ENCODE data around the gene CEP135. TPM values are rescaled to one million over a fixed set of nuclear protein-coding genes. Genes with fewer than 3 reads are reported as not detected.

Gene CEP135
- total RNA-seq, 1 experiment from 2014 or later: 13.9 TPM

GRCh38 chr4:55906989-55907388 lies 41.8 kb upstream of the CEP135 start:
- Histone ChIP-seq H3K27ac (ENCODE audit: insufficient read length, low read depth, low read length) (no peak overlapping the region), H3K27me3 (ENCODE audit: insufficient read depth, low read length) (no peaks in the 10 kb centered on the region), H3K4ac (ENCODE audit: low read depth, low read length) (no peak overlapping the region), H4K8ac (replicated peaks; ENCODE audit: insufficient read length, low read depth, low read length) (no peak overlapping the region), H4K5ac (ENCODE audit: insufficient read length, low read depth, low read length) (no peak overlapping the region), H3K56ac (ENCODE audit: insufficient read length, low read depth, low read length) (no peak overlapping the region), H3K18ac (ENCODE audit: insufficient read length, low read depth, low read length) (no peak overlapping the region), H2BK120ac (ENCODE audit: low read depth, low read length, poor library complexity, severe bottlenecking) (no peak overlapping the region), H3K23ac (ENCODE audit: insufficient read length, low read depth, low read length) (no peak overlapping the region), H4K91ac (ENCODE audit: insufficient read length, low read depth, low read length) (no peak overlapping the region), H3K9ac (ENCODE audit: extremely low read depth, insufficient read length, low read length) (no peak overlapping the region), H3T11ph (ENCODE audit: low read length) (no peak overlapping the region), H3K79me2 (ENCODE audit: insufficient read depth, low read length) (no peaks in the 10 kb centered on the region), H2BK15ac (ENCODE audit: low read depth, low read length) (no peak overlapping the region), H3K9me3 (ENCODE audit: control insufficient read depth, low read depth, low read length) (no peaks in the 10 kb centered on the region), H4K20me1 (ENCODE audit: control insufficient read depth, insufficient read depth, insufficient read length) (no peaks in the 10 kb centered on the region), H3K4me2 (ENCODE audit: insufficient read depth, insufficient read length, low read length) (no peak overlapping the region), H3K4me1 (ENCODE audit: insufficient read depth, low read length) (no peaks in the 10 kb centered on the region), H3K23me2 (ENCODE audit: insufficient read length, low read depth, low read length, poor library complexity, severe bottlenecking) (no peaks in the 10 kb centered on the region), H2BK20ac (ENCODE audit: low read depth, low read length, poor library complexity, severe bottlenecking) (no peak overlapping the region), H3K14ac (ENCODE audit: insufficient read depth, low read length) (no peak overlapping the region), H2AK5ac (ENCODE audit: insufficient read length, low read length) (no peak overlapping the region), H2BK12ac (ENCODE audit: insufficient read length, low read depth, low read length) (no peak overlapping the region), H2BK5ac (ENCODE audit: insufficient read length, low read length) (no peak overlapping the region), H2AFZ (ENCODE audit: low read length) (no peak overlapping the region), H3K79me1 (ENCODE audit: insufficient read depth, low read depth, low read length, poor library complexity, severe bottlenecking) (no peaks in the 10 kb centered on the region)
- Mint-ChIP-seq H3K9me3 (no peaks in the 10 kb centered on the region), H3K4me3 (no peak overlapping the region), H3K36me3 (ENCODE audit: insufficient read depth in 1 of 3, low read depth in 3 of 3) (peaks cover 0 to 5% (median 0%) of the 10 kb centered on the region in 3 experiments; a peak in 3 of 7 replicates), H3K4me1 (no peaks in the 10 kb centered on the region), H3K27ac (no peak overlapping the region), H3K27me3 (ENCODE audit: low read depth) (no peaks in the 10 kb centered on the region)
- no peak for DNase-seq
- no CpG with 5 or more reads among the region's 3 CpGs for WGBS (ENCODE audit: extremely low coverage, insufficient read length, low lambda C conversion rate)
- TF ChIP-seq, protein P1, sequence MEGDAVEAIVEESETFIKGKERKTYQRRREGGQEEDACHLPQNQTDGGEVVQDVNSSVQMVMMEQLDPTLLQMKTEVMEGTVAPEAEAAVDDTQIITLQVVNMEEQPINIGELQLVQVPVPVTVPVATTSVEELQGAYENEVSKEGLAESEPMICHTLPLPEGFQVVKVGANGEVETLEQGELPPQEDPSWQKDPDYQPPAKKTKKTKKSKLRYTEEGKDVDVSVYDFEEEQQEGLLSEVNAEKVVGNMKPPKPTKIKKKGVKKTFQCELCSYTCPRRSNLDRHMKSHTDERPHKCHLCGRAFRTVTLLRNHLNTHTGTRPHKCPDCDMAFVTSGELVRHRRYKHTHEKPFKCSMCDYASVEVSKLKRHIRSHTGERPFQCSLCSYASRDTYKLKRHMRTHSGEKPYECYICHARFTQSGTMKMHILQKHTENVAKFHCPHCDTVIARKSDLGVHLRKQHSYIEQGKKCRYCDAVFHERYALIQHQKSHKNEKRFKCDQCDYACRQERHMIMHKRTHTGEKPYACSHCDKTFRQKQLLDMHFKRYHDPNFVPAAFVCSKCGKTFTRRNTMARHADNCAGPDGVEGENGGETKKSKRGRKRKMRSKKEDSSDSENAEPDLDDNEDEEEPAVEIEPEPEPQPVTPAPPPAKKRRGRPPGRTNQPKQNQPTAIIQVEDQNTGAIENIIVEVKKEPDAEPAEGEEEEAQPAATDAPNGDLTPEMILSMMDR (conservative IDR thresholded peaks at IDR 0.05): no peak

Data from H9 (cell line).